T follicular helper cell (primary cell): ENCODE measurements around the gene FAM76A.
"Not testable (repeated sequence)": the region's sequence is repeated elsewhere in the genome, so short reads cannot be mapped to it uniquely, and the experiment has no call there.

Experiments used
- DNase-seq: peaks from one replicate; pipeline ENCODE4 v3.0.0-alpha.2; 2020; ENCODE audit warnings: low read depth

The FAM76A gene

DNA sequence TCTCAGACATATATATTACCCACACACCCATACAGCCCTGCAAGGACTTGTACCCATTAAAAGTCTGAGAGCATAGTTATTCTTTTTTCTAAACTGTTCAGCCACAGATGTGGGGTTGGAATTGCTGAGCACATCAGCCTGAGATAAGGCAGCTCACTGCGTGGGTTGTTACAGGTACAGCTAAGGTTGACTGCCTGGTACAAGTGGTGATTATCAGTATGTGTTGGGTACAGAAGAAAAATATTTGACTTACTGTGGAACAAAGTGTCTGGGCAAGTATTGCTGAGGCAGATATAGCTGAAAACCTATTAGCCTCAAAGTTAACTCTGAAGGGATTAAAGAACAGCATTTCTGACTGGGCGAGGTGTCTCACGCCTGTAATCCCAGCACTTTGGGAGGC is 52.3 kb downstream of the FAM76A start:
- no peak for DNase-seq

DNA sequence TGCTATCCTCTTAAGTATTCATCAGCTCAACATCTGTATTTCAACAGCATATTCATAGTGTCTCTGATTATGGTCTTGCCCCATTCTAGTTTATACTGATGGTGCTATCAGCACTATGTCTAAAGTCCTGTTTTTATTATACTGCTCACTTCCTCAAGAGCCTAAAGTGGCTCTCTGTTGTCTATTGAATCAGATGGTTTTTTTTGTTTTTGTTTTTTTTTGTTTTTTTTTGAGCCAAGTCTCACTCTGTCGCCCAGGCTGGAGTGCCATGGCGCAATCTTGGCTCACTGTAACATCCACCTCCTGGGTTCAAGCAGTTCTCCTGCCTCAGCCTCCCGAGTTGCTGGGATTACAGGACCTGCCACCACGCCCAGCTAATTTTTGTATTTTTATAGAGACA is 53.4 kb downstream of the FAM76A start:
- no peak for DNase-seq

DNA sequence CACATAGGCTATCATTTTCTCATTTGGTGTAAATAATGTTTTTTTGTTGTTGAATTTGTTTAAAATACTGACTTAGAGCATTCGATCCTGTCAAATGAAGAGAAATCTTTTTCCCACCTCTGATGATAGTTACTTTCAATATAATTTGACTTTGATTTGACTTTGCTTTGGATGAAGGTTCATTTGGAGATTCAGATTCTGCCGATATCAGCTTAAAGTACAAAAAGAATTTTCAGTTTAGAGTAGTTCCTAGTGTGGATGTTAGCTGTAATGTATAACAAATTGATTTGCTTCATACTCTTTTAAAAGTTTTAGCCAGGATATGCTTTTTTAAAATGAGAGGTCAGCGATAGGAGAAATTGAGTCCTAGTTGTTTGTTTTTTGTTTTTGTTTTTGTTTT is 57.2 kb downstream of the FAM76A start:
- DNase-seq: no peak

DNA sequence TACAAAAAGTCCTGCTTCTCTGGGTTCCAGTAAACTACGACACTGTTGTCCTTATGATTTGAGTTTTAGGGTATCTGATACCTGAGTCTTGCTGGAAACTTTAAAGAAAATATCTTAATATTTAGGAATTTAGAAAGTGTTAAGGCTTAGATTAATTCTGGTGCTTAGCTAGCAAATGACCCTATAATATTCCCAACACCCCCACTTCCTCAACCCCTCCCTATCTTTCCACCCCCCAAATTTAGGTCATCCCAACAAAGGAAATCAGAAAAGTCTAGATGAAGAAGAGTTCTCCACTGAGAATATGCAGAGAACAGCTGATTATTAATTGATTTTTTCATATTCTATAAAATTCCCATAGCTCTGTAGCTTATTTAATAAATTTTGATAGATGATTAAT is 58.9 kb downstream of the FAM76A start:
- DNase-seq: no peak

DNA sequence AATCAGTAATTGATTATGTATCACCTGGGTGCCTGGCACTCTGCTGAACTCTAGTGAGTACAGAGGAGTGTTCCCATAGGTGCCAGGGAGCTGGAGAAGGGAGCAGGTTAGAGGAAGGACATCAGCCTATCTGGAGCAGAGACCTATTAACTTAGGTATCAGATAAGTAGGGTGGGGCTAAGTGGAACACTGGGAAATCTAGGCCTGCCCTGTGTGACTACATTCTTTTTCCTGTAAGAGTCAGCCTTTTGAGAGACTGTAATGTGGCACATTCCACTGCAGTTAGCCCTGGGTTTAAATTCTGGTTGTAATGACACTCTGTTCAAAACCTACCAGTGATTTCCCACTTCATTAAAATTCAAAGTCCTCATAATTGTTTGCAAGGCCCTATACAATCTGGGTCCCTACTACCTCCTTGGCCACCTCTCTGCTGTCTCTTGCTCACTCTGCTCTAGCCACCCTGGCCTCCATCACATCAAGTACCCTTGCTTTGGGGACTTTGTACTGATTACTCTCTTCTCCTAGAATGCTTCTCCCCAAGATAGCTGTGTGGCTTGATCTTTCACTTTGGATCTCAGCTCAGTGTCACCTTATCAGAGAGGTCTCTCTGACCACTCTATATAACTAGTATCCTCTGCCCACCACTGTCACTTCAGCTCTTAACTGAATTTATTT is 60.2 kb downstream of the FAM76A start:
- no peak for DNase-seq

DNA sequence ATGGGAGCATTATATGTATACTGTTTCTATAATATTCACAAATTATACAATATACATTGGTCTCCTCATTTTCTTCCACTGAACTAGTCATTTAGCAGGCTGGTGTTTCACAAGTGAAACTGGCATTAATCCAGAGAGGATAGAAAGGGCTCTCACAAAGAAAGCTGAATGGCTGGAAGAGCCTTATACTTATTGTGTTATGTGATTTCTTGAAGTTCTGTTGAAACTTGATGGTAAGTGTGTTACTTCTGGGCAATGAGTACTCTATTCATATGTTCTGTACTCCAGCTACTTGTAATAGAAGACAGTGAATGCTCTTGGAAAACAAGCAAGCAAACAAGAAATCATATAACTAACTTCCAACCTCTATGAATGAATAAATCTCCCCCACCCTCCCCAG is 62.1 kb downstream of the FAM76A start:
- DNase-seq: no peak

DNA sequence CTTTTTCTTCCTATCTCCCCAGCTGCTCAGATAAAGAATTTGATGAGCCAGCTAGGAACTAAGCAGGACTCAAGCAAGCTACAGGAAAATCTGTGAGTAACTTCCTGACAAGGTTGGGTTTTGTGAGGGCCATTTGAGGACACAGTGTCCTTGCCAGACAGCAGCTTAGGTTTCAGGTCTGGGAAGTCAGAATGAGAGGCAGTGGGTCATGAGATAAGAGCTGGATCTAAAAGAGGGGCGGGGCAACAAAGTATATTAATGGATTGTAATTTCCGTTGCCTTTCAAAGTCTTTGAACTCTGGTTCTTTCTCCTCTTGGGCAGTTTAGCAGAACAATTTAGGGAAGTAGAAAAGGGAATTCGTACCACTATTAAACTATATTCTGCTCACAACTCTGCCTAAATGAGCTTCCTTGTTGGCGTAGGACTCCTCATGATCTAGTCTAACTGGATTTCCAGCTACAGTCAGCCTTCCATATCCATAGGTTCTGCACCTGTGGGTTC is 63.8 kb downstream of the FAM76A start:
- DNase-seq: no peak

DNA sequence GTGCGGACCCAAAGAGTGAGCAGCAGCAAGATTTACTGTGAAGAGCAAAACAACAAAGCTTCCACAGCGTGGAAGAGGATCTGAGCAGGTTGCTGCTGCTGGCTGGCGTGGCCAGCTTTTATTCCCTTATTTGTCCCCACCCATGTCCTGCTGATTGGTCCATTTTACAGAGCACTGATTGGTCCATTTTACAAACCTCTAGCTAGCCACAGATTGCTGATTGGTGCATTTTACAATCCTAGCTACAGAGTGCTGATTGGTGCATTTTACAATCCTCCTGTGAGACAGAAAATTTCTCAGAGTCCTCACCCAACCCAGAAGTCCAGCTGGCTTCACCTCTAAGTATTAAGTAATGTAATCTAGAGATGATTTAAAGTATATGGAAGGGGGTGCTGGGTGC is 64.5 kb downstream of the FAM76A start:
- DNase-seq: not testable (repeated sequence)

DNA sequence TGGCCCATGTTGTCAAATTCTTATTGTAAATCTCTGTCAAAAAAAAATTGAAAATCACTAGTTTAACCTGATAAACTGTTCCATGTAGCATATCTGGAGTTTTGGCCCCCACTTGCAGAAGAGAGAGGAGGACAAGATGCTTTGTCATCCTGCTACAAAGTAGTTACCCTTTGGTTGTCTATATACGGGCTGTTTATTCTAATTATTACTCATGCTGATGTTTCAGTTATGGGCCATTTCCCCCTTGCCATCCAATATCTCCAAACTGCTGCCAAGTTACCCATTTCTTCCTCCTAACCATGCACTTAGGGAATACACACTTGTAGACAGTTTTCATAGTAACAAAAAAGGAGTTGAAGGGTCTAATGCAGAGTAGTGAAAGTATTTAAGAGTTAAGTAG is 69.8 kb downstream of the FAM76A start:
- no peak for DNase-seq

DNA sequence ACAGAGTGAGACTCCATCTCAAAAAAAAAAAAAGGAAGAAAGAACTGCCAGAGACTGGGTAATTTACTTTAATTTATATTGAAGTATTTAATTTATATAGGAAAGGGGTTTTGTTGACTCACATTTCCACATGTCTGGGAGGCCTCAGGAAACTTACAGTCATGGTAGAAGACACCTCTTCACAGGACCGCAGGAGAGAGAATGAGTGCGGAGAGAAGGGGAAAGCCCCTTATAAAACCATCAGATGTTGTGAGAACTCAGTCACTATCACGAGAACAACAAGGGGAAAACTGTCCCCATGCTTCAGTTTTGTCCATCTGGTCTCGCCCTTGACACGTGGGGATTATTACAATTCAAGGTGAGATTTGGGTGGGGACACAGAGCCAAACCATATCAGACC is 79.0 kb downstream of the FAM76A start:
- no peak for DNase-seq

DNA sequence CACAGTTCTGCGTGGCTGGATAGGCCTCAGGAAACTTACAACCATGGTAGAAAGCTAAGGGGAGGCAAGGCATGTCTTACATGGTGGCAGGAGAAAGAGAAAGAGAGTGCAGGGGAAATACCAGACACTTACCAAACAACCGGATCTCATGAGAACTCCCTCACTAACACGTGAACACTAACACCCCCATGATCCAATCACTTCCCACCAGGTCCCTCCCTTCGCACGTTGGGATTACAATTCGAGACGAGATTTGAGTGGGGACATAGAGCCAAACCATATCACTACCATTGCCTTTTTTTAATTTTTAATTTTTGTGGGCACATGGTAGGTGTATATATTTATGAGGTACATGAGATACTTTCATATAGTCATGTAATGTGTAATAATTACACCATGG is 81.0 kb downstream of the FAM76A start:
- DNase-seq: no peak

DNA sequence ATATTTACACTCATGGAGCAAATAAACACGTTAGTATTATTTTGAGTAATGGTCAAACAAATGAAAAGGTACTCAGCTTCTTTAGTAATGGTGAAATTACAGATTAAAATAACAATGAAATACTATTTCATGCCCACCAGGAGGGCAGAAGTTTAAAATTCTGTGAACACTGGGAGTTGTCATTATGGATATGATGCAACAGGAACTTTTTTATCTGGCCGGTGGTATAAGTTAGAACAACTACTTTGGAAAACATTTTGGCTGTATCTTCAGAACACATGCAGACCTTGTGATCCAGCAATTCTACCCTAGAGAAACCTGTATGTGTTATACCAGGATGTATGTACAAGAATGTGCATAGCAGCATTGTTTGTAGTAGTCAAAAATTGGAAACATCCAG is 81.6 kb downstream of the FAM76A start:
- no peak for DNase-seq

DNA sequence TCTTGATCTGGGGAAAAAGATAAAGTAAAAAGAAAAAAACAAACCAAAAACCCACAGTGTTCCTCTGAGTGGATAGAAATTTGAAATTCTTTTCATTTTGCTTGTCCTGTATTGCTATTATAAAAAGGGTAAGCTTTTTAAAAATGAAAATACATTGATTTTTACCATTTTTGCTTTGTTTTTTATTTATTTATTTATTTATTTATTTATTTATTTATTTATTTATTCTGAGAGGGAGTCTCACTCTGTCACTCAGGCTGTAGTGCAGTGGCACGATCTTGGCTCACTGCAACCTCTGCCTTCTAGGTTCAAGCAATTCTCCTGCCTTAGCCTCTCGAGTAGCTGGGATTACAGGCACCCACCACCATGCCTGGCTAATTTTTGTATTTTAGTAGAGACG is 82.4 kb downstream of the FAM76A start:
- DNase-seq: not testable (repeated sequence)

DNA sequence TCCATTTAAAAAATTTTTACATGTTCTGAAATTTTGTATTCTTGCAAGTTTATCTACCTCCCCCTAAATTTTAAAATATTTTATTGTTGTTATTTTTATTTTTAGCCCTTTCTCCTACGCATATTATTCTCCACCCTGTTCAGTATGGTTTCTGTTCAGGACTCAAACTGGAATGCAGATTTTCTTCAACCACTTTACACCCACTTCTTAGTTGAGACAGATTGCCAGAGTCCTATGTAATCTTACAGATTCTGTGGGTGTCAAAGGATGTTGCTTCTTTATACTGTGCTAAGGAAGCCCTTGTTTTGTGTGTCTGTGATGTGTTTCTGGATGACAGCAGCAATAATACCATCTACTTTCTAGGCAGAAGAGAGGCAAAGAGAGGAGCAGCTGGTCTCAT is 84.1 kb downstream of the FAM76A start:
- no peak for DNase-seq

DNA sequence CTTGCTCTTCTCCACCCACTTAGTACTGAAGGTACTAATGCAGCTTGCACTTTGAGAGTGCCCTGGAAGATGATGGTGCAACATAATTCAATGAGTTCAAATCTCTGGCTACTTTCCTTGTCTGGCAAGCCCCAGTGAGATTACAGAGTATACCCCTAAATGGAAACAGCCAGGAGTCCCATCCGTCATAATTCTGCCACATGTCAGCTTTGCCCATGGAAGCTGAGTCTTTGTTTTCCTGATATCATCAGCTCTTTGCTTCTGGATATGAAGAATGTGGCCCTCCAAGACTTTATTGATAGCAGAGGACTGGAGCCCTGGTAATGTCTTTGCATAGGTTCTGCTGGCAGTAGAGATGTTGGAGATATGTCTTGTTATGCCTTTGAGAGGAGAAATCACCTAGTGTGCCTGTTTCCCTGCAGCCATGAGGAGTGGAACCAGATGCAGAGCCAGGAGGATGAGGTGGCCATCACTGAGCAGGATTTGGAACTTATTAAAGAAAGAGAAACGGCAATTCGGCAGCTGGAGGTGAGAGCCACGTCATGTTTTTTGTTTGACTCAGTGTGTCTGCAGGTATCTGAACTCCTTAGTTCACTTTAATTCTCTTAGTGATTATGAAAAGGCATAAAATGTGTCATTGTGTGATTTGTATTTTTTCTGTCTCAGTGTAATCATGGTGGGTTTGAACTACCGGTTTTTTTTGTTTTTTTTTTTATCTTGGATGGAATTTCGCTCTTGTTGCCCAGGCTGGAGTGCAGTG is 86.2 kb downstream of the FAM76A start:
- DNase-seq: no peak
